Mucosa of descending colon (tissue), 3 donors: ENCODE data around the gene CORO7. TPM values are rescaled to one million over a fixed set of nuclear protein-coding genes. Genes with fewer than 3 reads are reported as not detected.

Experiments
- ATAC-seq: fragments of 200-7000 bp; cut with Tn5 transposase; one replicate; pipeline ENCODE4 v1.9.1; 2020; ENCODE audit warnings: mild to moderate bottlenecking, moderate library complexity
- DNase-seq, 3 donors: peaks; one replicate each; pipeline ENCODE4 v3.0.0-alpha.2; 2020
- H3K36me3 ChIP-seq: fragments of 200-600 bp; one replicate; pipeline ENCODE4 v1.8.0; 2021; ENCODE audit warnings: low read depth, mild to moderate bottlenecking
- H3K4me1 ChIP-seq: fragments of 200-600 bp; one replicate; pipeline ENCODE4 v1.8.0; 2021; ENCODE audit warnings: low read depth, mild to moderate bottlenecking
- H3K4me3 ChIP-seq: fragments of 200-600 bp; one replicate; pipeline ENCODE4 v1.8.0; 2021; ENCODE audit warnings: mild to moderate bottlenecking
- H3K9me3 ChIP-seq: fragments of 200-600 bp; one replicate; pipeline ENCODE4 v1.8.0; 2021; ENCODE audit warnings: mild to moderate bottlenecking
- intact Hi-C, 2 donors: fragments of 100-400 bp; cut with DNase I in 1 of 2; cut with micrococcal nuclease in 1 of 2; formaldehyde crosslinking; loops; one replicate each; pipeline versions ENCODE4 v1.11.0 to v1.11.1; 2022; cut with DNase I, micrococcal nuclease
- total RNA-seq, 3 donors: library from RNA; stranded (reverse); fragmentation: NEBNext Ultra II Directional in 2 of 3; extraction: Animal tissue kit (Norgen Biotek cat#: 25700) in 2 of 3; gene quantifications; one replicate each; pipeline versions ENCODE4 v1.2.1 to v1.2.4, GENCODE V29; 2021 to 2023
- TF ChIP-seq, protein P1 (sequence below): fragments of 200-600 bp; IDR thresholded peaks from one replicate; pipeline ENCODE4 v1.8.0; 2022; ENCODE audit warnings: antibody characterized with exemption, mild to moderate bottlenecking
- donor health status: DM: no; HTN: no; CAD: no; lungs with moderate emphysema.
- donor health status: DM: no; HTN: no; CAD: no.
- donor health status: DM: no; HTN: yes; CAD: no.

The CORO7 gene
- total RNA-seq, 3 donors from 2014 or later = 40.0 to 61.2 (median 49.1) TPM

DNA sequence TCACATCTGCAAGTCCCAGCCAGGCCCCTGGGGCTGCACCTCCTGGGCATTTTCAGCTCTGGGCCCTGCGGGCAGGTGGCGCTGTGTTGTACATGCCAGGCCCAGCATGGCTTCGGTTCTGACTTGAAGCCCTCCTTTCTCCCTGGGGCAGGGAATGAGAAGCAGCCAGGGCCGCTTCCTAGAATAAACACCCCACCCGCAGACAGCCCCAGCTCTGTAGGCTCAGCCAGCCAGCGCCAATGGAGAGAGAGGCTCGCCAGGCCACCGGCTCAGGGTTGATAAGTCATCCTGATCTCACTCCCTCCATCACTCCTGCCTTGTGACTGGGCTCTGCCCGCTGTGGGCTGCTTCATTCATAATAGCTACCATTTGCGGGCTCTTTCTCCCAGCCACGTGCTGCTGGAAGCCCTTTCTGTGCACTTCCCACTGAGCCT, 106.5 kb downstream of the CORO7 start:
- ATAC-seq = peak; percentile 18
- peak in 2 of 3 donors; percentile 76 to 77 for DNase-seq
- intact Hi-C loops = no loop called here

DNA sequence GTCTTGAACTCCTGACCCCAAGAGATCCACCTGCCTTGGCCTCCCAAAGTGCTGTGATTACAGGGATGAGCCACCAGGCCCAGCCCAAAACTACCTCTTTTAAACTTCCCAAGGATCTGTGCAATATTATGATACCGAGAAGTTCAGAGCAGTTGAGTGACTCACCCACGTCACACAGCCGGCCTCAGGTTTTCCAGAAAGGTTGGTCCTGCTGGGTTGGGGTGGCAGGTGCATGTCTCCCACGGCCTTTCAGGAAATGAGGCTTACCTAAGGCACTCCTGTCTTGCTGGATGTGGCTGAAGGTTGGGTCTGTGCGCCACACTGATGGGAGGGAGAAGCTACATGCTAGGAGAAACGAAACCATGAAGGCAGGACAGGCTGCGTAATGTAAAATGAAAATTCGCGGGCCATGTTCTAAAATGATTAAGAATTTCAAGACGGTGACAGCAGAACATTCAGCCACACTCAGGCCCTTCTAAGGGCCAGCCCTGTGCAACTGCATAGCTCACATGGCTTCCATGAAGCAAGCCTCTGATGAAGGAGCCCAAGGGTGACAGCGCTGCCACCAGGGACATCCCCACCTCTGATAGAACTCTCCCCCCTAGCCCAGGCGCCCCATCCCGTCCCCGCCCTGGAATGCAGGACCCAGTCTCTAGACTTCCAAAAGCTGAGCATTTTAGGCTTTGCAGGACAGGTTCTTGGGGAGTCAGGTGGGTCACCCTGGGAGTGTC, 107.1 kb downstream of the CORO7 start:
- intact Hi-C loops = no loop called here
- TF ChIP-seq, protein P1, sequence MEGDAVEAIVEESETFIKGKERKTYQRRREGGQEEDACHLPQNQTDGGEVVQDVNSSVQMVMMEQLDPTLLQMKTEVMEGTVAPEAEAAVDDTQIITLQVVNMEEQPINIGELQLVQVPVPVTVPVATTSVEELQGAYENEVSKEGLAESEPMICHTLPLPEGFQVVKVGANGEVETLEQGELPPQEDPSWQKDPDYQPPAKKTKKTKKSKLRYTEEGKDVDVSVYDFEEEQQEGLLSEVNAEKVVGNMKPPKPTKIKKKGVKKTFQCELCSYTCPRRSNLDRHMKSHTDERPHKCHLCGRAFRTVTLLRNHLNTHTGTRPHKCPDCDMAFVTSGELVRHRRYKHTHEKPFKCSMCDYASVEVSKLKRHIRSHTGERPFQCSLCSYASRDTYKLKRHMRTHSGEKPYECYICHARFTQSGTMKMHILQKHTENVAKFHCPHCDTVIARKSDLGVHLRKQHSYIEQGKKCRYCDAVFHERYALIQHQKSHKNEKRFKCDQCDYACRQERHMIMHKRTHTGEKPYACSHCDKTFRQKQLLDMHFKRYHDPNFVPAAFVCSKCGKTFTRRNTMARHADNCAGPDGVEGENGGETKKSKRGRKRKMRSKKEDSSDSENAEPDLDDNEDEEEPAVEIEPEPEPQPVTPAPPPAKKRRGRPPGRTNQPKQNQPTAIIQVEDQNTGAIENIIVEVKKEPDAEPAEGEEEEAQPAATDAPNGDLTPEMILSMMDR = no peak
- ATAC-seq = no peak
- no peaks in the 10 kb centered on the region for H3K36me3 ChIP-seq
- H3K9me3 ChIP-seq = no peaks in the 10 kb centered on the region
- no peak for DNase-seq
- H3K4me3 ChIP-seq = no peak overlapping the region
- peaks cover 12% of the 10 kb centered on the region for H3K4me1 ChIP-seq

More for the DNA sequence above, 106.5 kb downstream of the CORO7 start:
- H3K9me3 ChIP-seq = no peaks in the 10 kb centered on the region
- H3K4me3 ChIP-seq = no peak overlapping the region
- H3K36me3 ChIP-seq = no peaks in the 10 kb centered on the region
- H3K4me1 ChIP-seq = peaks cover 13% of the 10 kb centered on the region
- TF ChIP-seq, protein P1 = peak; percentile 76

DNA sequence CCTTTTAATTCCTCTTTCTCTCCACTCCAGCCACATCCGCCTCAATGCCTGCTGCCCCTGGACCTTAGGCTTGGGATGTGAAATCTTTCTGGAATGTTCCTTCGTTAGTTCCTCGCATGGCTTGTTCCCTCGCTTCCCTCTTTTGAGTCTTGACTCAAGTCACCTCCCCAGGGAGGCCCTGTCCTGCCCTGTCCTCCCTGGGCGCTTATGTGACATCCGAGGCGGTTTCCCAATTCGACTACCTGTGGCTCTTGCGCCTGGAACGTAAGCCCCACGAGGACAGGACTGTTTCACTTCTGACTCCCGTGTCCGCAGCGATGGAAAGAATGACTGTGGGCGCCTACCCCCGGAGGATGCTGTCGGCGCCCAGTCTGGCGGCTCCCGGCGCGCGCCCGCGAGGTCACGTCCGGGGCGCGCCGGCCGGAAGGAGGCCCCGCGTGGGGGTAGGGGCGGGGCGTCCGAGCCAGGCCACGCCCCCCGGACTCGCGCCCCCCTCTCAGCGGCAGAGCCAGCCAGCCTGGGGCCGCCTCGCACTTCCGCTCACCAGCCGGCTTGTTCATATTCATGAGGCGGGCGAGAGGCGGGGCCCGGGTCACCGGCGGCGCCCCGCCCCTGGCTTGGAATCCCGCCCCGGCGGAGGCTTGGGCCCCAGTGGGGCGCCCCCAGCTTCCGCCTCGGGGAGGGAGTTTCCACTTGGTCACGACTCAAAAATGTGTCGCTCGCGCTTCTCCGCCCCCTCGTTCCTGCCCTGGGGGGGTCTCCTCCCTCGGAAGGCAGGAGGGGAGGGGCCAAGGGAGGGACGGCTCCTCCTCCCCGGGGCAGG, 109.0 kb downstream of the CORO7 start:
- H3K36me3 ChIP-seq = no peaks in the 10 kb centered on the region
- TF ChIP-seq, protein P1 = no peak
- DNase-seq (peak; percentile 94 to 97 (median 96)), ATAC-seq (peak; percentile 96)
- no peaks in the 10 kb centered on the region for H3K9me3 ChIP-seq
- peak overlapping the region; percentile 9 for H3K4me3 ChIP-seq
- intact Hi-C loops = no loop called here
- H3K4me1 ChIP-seq = peaks cover 8% of the 10 kb centered on the region

DNA sequence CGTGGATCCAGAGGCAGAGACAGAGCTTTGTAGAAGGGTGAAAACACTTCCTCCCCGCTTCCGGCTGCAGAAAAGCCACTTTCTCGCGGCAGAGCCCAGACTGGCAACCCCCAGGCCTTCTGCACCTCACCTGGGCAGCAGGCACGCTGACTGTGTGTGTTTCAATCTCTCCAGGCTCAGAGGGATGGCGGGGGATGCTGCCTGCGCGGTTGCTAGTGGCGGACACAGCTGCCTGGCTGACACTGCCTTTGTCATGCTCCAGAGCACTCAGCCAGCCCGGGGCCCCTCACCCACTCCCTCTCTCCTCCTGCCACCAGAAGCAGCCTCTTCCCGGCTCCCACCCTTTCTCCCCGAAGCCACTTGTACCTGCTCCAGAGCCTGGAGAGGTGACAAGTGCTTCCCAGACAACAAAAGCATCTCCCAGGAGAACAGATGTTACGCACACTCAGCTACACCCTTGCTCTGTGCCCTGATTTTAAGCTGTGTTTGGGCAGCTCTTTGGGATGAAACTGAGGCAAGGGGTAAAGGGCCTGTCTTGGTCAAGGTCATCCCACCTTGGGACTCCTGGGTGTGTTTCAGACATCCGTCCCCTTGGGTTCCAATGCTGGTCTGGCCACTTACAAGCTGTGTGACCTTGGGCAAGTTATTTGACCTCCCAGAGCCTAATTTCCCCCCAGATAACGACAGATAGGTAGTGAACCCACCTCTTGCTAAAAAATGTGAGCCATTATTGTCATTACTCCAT, 109.8 kb downstream of the CORO7 start:
- no peak for ATAC-seq
- H3K9me3 ChIP-seq = no peaks in the 10 kb centered on the region
- DNase-seq = no peak

More for the DNA sequence above, 109.8 kb downstream of the CORO7 start:
- peaks cover 8% of the 10 kb centered on the region for H3K4me1 ChIP-seq
- H3K36me3 ChIP-seq = no peaks in the 10 kb centered on the region
- intact Hi-C loops = no loop called here
- no peak overlapping the region for H3K4me3 ChIP-seq
- TF ChIP-seq, protein P1 = no peak

Other genes starting within 250 kb of the CORO7 start
- 1 to 10 TPM in 1 of 3 donors, under 1 TPM in 2; 0.35 to 1.2 (median 0.41) TPM for gene SRL, start 174.5 kb downstream of the CORO7 start, total RNA-seq
- gene TFAP4, start 143.6 kb downstream of the CORO7 start, total RNA-seq = 10 to 100 TPM in 2 of 3 donors, 1 to 10 TPM in 1; 10.0 to 12.2 (median 12.1) TPM
- gene GLIS2, start 100.5 kb downstream of the CORO7 start, total RNA-seq = 10 to 100 TPM in 1 of 3 donors, 1 to 10 TPM in 2; 1.7 to 21.1 (median 2.9) TPM
- gene PAM16, start 65.3 kb downstream of the CORO7 start, total RNA-seq = 10 to 100 TPM; 31.9 to 35.8 (median 32.6) TPM
- 1 to 10 TPM in 2 of 3 donors, under 1 TPM in 1; 0.93 to 8.4 (median 5.1) TPM for gene VASN, start 44.7 kb downstream of the CORO7 start, total RNA-seq
- 10 to 100 TPM; 47.0 to 58.3 (median 54.8) TPM for gene DNAJA3, start 9.3 kb upstream of the CORO7 start, total RNA-seq
- gene NMRAL1, start 58.0 kb upstream of the CORO7 start, total RNA-seq = 10 to 100 TPM; 32.4 to 48.9 (median 38.4) TPM
- gene HMOX2, start 59.8 kb upstream of the CORO7 start, total RNA-seq = 10 to 100 TPM; 36.0 to 52.7 (median 49.3) TPM
- gene CDIP1, start 122.2 kb upstream of the CORO7 start, total RNA-seq = 10 to 100 TPM; 16.9 to 23.5 (median 19.6) TPM
- gene C16orf96, start 139.7 kb upstream of the CORO7 start, total RNA-seq = not detected
- gene UBALD1, start 198.3 kb upstream of the CORO7 start, total RNA-seq = 10 to 100 TPM; 21.3 to 38.8 (median 22.5) TPM
- gene MGRN1, start 208.2 kb upstream of the CORO7 start, total RNA-seq = 10 to 100 TPM; 72.3 to 80.2 (median 77.0) TPM